Medulla oblongata (tissue), 1 donor: ENCODE data around the gene QDPR.
A peak's percentile ranks its signal among the peaks of the same experiment; 100 is the strongest.

Experiments
- DNase-seq: peaks from one replicate; pipeline ENCODE4 v3.0.0-alpha.2; 2015; ENCODE audit errors: extremely low spot score

Gene QDPR

DNA sequence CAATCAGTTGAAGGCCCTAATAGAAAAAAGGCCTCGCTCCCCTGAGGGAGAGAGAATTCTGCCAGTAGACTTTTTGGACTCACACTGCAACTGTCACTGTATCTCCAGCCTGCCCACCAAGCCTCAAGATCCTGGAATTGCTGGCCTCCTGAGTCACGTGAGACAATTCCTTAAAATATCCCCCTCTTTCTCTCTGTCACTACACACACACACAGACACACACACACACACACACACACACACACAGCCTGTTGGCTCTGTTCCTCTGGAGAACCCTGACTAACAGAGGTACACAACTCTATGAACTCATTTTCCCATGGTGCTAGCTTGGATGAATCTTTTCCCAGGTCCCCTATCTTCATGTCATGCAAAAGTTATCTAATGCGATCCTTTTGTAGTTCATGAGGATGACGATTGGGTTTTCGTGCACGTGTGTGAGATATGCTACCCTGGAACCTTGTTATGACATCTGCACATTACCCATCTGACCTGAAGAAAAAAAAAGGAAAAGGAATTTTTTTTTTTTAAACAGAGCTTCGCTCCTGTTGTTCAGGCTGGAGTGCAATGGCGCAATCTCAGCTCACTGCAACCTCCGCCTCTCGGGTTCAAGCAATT lies 16.8 kb upstream of the QDPR start:
- no peak for DNase-seq

DNA sequence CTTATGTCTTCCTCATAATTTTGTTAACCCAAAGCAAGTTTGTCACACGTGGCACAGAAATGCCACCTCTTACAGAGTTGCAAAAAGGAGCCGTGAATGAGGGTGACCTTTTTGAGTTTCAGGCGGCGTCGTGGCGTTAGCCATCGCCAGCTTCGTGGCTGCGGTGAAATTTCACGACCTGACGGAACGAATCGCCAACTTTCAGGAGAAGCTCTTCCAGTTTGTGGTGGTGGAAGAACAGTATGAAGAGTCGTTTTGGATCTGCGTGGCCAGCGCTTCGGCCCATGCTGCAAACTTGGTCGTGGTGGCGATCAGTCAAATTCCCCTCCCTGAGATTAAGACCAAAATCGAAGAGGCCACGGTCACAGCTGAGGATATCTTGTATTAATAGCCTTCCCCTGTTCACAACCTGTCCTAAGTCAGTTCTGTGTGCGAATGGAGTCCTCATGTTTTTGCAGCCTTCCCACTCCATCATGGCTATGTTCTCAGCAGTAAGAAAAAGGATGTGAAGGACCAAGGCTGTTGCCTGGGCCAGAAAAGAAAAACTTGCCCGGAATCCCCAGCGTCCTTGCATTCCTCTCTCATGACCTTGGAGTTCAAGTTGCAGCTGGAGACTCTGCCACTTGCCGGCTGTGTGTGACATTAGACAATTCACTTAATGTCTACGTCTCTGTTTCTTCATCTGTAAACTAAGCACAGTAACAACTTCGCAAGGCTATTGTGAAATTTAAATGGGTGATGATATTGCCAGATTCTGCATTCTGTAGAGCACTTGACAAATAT lies 15.0 kb upstream of the QDPR start:
- no peak for DNase-seq

DNA sequence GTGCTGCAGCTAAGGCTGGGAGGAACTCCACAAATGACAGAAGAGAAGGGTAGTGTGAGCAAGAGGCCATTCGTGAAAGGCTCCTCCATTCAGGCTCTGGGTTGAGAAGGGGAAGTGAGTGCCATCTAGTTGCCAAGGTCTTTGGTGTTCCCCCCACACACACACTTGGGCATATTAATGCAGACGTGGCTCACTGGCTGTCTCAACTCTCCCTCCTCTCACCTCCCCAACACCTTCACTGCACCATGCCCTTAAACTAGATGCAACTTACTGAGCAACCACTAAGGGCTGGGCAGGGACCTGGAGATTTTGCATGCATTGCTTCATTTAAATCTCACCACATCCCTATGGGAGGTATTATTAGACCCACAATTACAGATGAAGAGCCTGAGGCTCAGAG lies 11.8 kb upstream of the QDPR start:
- DNase-seq, result no peak

DNA sequence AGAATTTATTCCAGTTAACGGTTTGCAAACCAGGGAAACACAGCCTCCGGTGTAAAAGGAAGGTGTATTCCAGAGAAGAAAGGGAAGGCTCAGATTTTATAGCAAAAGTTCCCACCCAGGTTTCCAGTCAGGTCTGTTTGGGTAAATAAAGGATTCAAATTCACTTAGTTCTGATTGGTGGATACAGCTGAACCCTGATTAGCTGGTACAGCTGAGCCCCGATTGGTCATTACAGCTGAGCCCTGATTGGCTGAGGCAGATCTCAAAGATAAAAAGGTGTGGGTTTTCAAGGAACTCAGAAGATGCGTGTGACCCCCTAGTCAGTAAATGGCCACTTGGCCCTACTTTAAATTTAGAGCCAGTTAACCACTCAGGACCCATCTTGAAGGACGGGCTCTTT lies 9.7 kb upstream of the QDPR start:
- DNase-seq, result no peak

DNA sequence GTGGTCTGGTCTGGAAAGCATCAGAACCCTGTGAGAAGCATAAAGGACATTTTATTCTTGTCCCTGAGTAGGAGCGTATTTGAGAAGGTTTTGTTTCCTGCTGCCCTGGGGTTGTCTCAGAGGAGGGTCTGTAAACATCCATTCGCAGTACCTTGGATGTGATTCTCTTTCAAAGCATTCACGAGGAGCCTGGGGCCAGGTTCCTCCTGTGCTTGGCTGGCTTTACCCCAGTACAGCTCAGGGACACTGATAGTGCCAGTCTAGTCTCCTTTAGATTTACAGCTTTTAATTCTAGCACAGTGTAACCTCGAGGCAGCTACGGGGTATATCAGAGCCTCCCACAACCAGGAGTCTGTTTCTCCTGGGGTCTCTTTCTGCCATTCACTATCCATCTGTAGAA lies 5.8 kb upstream of the QDPR start:
- no peak for DNase-seq

DNA sequence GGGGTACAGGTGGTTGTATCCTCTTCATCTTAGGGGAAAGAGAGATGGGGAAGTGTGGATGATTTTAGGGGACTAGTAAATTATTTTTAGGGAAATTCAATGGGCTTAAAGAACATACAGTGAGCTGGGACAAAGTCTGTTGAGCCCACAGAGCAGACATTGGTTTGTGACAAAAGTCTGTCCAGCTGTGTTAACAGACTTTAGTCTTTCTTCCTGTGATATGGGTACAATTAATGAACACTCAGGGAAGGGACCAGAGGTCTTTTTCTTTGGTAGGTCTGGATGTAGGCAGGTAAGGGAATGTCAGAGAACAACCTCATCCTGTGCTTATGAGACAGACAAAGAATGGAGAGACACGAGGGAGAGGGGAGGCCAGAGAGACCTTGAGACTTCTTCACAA lies 5.1 kb upstream of the QDPR start:
- DNase-seq, result no peak

DNA sequence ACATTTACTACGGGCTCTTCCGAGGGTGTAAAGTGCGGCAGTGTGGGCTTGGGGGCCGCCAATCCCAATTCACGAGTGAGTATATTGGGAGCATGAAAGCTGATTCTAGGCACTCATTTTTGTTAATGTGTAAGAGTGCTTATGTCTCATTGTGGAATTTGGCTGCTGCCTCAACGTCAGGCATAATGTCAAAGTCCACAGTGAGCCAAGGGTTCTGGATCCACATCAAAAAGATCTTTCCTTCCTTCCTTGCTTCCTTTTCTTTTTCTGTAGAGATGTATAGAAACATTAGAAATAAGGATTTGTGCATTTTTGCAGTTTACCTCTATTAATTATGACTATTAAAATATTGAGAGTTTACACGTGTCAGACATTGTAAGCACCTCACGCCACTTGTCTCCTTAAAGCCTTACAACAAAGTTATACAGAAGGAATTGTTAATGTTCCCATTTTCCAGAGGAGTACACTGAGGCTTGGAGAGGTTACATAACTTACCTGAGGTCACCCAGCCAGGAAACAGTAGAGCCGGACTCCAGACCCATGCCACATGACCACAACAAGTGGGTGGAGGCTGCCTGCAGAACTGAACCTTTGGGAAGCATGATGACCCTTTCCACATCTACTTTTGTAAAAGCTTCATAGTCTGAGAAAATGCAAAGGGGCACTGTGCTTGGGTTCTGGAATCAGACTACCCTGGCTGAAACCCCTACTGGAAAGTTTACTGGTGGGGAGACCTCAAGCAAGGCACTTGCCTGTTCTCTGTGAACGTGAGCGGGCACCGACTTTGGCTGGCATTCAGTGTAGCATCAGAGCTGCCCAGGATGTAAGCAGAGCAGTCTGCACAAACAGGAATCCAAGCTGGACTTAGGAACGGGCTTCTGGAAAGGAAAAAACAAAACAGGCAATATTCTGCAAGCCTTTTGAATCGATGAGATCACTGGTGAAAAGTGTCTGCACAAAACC lies 3.8 kb upstream of the QDPR start:
- DNase-seq, result no peak

DNA sequence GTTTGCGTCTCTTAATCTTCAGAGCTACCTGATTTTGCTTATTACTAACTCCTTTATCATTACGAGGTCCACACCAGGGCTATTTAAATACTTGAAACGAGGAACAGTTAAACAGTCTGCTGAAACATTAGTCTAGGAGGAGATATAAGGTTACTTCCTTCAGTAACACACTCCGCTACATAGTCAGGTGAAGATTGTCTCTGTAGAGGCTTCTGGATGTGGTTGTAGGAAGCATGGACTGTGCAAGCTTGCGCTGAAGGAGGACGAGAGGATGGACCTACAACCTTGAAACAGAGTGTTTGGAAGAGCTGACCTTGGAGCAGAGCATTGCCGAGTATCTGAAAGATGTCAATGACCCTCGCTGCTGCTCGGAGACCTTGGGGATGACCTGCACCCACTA lies 3.0 kb upstream of the QDPR start, which contains the start of gene CLRN2:
Gene CLRN2, plus strand, starts transcription at position 301 of the 400 bp plus-strand sequence. CDS start 102 bp downstream, outside the sequence.
- DNase-seq, result no peak

DNA sequence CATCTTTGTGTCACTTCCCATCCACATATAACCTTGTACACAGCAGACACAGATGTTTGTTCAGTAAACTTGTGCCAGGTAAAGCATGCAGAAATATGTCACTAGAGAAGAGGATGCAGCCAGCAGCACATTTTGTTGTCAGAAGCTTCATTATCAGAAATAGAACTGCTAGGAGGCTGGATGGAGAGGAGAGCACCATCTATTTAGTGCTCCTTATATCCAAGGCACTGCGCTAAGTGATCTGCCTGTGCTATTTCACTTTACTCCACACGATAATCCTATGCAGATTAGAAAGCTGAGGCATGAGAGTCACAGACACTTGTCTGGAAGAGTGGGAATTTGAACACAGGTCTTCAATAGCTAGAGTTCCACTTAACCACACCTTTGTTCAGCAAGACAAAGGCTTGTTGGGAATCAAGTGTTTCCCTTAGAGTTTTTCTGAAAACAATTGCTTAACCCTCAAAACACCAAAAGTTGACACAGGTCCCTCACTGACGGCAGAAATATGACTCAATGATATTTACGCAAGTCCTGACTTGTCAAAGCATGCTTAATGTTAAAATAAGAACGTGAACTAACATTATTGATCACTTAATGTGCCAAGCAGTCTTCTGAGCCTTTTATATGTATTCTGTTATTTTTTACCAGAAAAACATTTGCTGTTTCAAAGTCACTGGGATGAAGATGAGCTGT lies 1.2 kb upstream of the QDPR start:
- no peak for DNase-seq

DNA sequence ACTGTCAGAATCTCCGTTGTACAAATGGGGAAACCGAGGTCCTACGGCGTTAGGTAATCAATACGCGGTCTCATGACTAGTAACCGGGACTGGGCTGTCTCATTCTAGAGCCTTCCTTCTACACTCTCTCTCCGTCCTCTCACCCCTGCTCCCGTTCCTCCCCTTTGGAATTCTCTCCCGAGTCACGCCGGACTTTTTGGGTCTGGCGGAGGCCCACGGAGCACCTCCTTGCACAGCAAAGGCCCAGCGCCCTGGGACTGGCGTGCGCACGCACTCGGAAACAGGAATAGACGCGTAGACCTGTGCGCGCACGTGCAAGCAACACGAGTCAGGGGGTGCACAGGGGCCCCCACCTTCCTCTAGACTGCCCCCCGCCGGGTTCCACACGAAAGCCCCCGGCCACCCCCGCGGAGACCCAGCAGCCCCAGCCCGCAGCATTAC lies 361 bp downstream of the QDPR start:
- peak; percentile 51 for DNase-seq

DNA sequence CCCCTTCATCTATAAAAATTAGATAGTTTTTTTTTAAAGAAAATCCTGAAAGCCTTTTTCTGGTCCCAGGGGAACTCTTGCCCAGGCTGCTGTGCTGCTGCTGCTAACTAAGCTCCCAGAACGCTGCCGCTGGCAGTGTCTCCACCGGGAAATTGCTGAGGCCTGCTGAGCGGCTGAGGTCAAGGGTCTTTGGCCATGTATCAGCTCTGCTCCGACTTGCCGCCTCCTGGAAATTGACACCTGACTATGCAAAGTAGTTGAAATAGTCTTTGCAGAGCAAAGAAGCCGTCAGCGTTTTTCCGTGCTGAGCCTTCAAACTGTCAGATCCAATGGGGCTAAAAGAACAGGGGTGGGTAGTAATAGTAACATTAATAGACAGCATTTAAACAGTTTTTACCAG lies 839 bp downstream of the QDPR start:
- peak; percentile 48 for DNase-seq

DNA sequence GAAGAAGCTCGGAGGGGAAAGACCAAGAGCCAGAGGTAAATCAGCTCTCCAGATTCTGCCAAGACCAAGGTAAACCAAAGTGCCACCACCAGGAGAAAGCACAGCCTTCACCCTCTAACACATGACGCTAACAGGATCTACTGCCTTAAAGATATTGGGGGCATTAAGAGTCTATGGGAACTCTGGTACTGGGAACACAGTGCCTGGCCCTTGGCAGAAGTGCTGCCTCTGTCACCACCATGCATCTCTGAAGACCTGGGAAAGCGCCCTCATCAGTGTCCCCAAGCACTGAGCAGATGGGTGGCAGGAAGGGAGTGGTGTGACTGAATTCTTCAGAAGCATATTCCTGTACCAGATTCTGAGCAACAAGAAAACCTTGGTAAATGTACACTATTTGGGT lies 1.3 kb downstream of the QDPR start:
- DNase-seq, result no peak

DNA sequence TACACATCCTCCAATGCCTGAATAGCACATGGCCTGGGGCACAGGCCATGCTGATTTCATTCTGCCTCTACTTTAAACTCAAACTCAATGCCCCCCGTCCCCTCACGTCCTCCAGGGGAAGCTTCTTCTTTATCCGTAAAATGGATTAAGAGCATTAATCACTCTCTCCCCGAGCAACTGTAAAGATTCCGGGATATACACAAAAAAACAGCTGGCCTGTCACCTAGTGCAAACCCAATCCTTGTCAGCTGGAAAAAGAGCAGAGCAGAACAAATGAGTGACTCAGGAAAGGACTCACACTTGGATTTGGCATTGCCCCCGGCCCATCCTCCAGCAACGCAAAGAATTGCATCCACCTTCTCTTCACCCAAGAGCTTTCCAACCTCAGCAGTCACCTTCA lies 7.8 kb downstream of the QDPR start:
- no peak for DNase-seq

DNA sequence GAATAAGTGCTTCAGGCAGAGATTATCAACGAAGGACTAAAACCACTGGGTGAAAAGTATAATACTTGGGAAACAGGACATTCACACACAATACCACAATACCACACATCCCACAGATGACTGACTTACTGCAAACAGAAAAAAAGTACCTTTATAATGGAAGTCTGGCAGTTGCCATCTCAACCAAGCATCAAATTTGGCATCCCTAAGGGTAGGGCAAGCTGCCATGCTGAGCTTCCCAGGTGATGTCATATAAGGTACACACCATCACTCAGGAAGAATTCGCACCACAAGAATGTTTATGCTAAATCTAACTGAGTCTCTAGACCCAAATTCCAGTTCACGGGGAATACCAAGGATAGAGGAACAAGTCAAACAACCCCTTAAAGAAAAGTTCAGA lies 9.1 kb downstream of the QDPR start:
- no peak for DNase-seq

DNA sequence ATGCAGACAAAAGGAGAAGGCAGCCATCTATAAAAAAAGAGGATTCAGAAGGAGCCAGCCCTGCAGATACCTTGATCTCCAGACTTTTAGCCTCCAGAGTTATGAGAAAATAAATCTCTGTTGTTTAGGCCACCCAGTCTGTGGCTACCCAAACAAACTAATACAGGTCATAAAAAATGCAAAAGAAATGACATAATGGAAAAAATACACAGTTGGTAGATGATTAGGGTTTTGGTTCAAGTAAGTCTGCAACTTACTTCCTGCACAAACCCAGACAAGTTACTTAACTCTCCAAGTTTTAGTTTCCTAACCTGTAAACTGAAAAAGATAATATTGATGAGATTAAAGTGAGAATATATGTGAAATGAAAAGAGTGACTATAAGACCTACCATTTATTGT lies 11.3 kb downstream of the QDPR start:
- DNase-seq, result no peak

DNA sequence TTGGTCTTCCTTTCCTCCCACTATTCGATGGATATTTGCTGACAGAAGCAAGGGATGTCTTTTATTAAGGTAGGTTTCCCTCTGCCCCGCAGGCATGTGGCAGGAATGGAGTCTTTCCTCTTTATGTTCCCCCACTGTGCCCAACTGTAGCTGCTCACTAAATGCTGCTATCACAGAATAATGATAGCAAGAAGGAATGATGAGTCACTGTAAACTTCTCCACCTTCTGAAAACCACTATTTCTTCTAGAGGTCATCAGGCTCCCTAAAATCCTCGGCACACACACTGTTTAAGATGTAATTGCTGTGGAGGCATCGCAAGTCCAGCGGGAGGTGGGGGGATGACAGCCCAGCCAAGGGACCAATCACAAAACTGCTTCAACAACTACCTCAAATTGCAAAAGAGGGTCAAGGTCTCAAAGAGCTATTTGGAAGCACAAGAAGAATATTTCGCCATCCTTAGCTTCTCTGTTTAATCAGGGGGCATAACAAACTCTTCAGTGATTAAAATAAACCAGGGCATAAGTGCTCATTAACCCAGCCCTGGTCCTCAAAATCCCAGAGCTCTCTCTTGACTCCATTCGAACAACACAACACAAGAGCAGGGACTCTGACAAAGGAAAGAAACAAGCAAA lies 13.9 kb downstream of the QDPR start:
- no peak for DNase-seq

DNA sequence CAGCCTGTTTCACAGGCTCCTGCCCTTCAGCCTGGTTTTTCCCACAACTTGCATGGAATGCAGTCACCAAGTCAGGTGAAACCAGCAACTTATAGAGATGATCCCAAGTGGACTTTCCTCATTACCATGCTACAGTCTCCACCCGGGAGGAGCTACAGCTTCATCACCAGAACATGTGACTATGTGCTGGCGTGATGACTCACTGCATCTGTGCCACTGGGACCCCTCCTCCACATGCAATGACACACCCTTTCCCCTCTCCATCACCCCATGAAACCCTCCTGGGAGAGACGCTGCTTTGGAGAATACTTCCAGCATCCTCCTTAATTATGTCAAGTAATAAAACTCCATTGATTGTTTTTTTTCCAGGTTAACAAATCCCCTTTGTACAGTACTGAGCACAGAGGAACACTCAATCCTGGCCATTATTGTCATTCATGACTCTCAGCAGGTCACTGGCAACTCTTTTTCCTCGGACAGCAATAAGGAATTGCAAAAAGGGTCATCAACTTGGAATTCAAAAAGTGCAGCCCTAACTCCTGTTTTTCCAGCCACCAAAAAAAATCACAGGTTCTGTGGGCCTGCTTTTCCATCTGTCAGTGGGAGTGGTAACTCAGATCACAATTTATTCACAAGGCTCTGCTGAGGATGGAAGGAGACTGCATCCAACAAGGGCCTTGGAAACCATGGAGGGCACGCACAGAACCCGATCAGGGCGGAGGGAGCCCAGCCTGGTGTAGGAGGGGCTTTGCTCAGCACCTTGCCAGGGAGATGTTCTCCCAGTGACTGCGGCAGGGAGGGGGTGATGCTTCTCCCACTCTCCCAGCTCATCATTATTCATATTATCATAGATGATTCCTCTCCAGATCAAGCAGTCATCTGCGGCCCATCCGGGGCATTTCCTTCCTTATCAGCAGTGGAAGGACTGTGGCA lies 17.4 kb downstream of the QDPR start:
- DNase-seq, result peak; percentile 54

DNA sequence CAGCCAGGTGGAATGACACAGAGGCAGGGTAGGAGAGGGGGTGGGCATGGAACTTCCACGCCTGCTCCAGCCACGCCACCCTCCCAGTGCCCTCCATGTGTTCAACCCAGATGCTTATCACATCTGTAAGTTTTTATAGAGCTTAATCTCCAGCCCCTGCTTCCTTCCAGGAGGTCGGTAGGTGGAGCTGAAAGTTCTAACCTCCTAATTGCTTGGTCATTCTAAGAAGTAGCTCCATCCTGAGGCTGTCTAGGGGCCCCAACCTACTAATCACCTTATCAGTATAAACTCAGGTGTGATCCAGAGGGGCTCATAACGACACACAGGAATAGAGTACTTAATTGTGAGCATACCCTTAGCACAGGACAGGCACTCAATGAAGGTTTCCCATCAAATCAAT lies 18.3 kb downstream of the QDPR start:
- DNase-seq, result no peak

DNA sequence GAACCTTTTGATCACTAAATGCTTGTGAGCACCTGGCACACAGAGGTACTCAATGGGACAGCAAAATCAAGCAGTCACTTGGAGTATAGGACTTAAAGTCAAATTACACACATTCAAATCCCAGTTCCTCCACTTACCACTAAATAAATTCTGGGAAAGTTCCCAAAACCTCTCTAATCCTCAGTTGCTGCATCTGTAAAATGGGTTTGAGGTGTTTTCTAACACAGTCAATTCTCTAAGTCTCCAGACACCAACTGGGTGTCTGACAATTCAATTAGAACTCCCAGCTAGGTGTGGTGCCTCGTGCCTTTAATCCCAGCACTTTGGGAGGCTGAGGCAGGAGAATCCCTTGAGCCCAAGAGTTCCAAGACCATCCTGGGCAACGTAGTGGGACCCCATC lies 19.0 kb downstream of the QDPR start:
- no peak for DNase-seq

DNA sequence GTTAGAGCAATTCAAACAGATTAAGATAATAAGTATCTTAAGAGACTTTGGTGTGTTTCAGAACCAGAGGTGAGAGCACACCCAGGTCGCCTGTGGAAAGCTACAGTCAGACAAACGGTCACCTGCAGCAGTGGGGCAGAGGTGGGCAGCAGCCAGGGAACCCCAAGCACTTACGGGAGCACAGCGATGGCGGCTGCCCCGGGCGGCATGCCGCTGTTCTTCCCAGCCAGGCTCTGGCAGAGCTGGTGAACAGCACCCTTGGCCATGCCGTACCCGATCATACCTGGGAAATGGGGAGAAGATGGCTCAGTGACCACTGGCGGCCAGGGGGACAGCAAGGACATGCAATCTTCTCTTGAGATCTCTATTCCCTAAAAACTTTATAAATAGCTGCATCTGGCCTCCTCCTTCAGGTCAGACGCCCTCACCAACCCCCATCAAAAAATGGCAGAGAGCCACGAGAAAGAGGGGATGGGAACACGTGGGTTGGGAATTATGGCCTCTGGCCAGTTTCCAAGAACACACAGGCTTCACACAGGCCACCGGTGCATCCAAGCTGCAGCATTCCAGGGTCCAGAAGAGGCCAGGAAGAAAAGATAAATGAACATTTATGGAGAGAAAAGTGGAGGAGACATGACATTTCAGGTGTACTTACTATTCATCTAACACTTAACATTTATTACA lies 19.7 kb downstream of the QDPR start:
- no peak for DNase-seq
